Fibroblast of mammary gland (primary cell): ENCODE results near the gene CEP295NL.
"Not testable (repeated sequence)": the region's sequence is repeated elsewhere in the genome, so short reads cannot be mapped to it uniquely, and the experiment has no call there.

Source experiments
- DNase-seq: peaks from one replicate; pipeline ENCODE4 v3.0.0-alpha.2; 2010; ENCODE audit warnings: low read depth
- H3K4me3 ChIP-seq: 2 replicates; pipeline ENCODE4 v1.5.1; 2011; ENCODE audit warnings: low read depth, mild to moderate bottlenecking, low read length, moderate library complexity; ENCODE audit not compliant: control insufficient read depth
- TF ChIP-seq, protein P1 (sequence below): conservative IDR thresholded peaks from 2 replicates; pipeline ENCODE4 v1.5.1; 2011; ENCODE audit warnings: low read depth, low read length, inconsistent platforms; ENCODE audit not compliant: control insufficient read depth, insufficient read depth

Gene CEP295NL

DNA sequence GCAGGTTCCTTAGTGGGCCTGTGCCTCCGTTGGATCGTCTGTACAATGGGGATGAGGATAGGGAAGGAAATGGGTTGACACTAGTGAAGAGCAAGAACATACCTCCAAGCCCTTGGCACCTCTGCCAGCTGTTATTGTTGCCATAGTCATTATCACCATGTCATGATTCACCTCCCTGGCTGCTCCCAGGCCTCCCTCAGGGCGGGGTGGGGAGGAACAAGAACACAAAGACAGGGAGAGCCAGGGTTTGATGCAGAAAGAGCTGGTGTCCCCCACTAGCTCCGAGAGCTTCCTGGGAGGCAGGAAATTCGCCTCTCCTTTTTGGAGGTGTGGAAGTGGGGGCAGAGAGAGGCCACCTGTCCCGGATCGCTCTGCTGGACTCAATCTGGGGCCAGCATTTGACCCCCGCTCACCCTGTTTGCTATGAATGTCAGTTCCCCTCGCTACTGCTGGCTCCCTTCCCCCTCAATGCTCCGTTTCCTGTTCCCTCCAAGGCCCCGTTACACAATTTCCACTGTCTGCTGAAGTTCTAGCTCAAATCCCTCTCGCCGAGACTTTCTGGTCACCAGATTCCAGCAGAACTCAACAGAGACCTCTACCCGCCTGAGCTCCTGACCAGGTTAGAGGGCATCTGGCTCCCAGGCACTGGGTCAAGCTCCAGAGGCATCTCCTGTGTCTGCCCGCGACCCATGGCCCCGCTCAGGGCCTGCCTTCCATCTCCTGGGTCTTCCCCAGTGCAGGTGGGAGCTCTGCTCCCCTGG, 13.1 kb upstream of the CEP295NL start:
- DNase-seq, result peak; percentile 67
- H3K4me3 ChIP-seq, result no peak overlapping the region
- TF ChIP-seq, protein P1, sequence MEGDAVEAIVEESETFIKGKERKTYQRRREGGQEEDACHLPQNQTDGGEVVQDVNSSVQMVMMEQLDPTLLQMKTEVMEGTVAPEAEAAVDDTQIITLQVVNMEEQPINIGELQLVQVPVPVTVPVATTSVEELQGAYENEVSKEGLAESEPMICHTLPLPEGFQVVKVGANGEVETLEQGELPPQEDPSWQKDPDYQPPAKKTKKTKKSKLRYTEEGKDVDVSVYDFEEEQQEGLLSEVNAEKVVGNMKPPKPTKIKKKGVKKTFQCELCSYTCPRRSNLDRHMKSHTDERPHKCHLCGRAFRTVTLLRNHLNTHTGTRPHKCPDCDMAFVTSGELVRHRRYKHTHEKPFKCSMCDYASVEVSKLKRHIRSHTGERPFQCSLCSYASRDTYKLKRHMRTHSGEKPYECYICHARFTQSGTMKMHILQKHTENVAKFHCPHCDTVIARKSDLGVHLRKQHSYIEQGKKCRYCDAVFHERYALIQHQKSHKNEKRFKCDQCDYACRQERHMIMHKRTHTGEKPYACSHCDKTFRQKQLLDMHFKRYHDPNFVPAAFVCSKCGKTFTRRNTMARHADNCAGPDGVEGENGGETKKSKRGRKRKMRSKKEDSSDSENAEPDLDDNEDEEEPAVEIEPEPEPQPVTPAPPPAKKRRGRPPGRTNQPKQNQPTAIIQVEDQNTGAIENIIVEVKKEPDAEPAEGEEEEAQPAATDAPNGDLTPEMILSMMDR, result no peak

DNA sequence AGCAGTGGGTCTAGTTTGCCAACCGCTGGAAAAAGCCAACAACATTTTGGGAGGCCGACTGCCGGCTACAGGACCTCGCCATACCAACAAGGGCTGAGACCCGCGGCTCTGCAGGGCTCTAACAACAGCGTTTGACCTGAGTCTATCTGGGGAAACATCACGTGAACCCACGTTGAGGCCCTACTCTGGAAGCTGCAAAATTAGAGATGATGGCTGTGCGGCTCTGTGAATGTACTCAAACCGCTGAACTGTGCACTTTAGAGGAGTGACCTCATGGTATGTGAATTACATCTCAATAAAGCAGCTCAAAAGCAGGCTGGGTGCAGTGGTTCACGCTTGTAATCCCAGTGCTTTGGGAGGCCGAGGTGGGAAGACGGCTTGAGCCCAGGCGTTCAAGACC, 10.1 kb upstream of the CEP295NL start:
- no peak for DNase-seq
- no peak overlapping the region for H3K4me3 ChIP-seq
- TF ChIP-seq, protein P1, result no peak

DNA sequence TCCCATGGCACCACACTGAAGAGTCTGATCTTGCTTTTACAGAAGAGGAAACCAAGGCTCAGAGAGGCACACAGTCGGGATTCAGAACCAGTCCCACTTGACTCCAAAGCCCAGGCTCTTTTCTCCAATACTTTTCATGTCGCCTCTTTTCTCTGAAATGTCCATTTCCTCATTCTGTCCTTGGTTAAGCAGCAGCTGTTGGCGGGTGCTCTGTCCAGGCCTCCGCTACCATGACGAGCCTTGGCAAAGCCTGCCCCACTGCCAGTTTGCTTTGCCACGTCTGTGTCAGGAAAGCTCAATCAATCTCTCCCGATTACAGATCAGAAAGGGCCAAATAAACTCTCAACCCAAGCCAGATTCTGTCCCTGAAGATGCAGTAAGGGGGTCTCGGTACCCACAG, 9.1 kb upstream of the CEP295NL start:
- TF ChIP-seq, protein P1, result no peak
- H3K4me3 ChIP-seq, result no peak overlapping the region
- no peak for DNase-seq

DNA sequence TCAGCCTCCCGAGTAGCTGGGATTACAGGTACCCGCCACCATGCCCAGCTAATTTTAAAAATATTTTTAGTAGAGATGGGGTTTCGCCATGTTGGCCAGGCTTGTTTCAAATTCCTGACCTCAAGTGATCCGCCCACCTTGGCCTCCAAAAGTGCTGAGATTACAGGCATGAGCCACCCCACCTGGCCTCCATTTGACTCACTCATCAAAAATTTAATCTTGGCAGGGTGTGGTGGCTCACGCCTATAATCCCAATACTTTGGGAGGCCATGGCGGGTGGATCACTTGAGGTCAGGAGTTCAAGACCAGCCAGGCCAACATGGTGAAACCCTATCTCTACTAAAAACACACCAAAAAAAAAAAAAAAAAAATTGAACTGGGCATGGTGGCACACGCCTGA, 8.5 kb upstream of the CEP295NL start:
- not testable (repeated sequence) for H3K4me3 ChIP-seq, DNase-seq

DNA sequence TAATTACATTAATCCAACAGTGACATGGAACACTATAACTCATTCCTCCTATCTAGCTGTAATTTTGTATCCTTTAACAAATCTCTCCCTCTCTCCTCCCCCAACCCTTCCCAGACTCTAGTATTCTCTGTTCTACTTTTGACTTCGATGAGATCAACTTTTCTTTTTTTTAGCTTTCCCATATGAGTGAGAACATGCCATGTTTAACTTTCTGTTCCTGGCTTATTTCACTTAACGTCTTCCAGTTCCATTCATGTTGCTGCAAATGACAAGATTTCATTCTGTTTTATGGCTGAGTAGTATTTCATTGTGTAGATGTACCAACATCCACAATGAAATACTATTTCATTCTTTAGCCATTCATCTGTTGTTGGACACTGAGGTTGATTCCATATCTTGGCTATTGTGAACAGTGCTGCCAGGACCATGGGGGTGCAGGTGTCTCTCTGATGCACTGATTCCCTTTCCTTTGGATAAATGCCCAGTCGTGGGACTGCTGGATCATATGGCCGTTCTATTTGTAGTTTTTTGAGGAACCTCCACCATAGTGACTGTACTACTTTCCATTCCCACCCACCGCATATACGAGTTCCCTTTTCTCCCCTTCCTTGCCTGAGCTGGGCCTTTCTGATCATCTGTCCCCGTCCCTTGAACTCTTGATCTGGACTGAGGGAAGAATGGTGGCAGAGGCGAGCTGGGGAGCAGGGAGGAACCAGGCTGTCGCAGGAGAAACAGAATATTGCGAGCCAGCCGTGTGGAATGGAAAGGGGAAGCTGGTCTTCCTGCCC, 7.7 kb upstream of the CEP295NL start:
- DNase-seq, result no peak
- no peak overlapping the region for H3K4me3 ChIP-seq
- TF ChIP-seq, protein P1, result no peak

DNA sequence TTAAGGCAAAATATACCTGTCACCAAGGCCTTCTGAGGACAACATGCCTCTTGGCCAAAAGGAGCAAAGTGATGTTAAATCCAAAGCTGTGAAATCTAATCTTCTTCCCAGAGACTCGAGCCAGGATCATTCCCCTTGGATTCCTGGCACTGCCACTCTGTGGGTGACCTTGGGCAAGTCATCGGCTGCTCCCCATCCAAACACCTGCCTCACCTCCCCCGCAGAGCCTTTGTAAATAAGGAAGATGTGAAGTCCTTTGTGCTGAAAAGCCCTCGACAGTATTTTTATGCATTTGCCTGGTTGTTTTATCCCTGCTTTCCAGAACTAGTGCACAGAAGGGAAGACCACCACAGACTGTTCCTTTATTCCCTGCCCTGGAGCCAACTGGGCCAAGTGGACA, 5.4 kb upstream of the CEP295NL start:
- TF ChIP-seq, protein P1, result no peak
- no peak overlapping the region for H3K4me3 ChIP-seq

DNA sequence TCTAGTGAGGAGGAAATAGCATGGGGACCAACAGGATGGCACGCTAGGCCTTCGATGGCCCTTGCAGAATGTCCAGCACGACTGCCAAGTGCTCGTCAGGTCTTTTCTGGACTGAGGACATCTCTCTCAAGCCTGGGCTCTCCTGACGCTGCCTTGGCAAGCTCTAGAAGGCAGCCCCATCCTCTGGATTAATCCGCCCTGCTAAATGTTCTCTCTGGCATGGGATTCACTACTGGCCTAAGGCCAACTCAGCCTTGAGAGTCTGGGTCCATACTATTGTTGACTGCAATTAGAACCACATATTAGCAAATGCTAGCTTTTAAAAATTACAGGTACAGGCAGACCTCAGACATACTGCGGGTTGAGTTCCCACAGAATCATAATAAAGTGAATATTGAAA, 2.5 kb upstream of the CEP295NL start:
- no peak for DNase-seq
- TF ChIP-seq, protein P1, result no peak
- H3K4me3 ChIP-seq, result no peak overlapping the region

More for the DNA sequence above, 5.4 kb upstream of the CEP295NL start:
- DNase-seq, result no peak
